GM23338 (cell line): ENCODE data around the gene CTNNA2. TPM values are rescaled to one million over a fixed set of nuclear protein-coding genes. Genes with fewer than 3 reads are reported as not detected.

ENCODE experiments used
- ATAC-seq: fragments of 200-7000 bp; cut with Tn5 transposase; 3 replicates; pipeline ENCODE4 v1.9.1; 2020
- DNase-seq: peaks from one replicate; pipeline ENCODE4 v3.0.0-alpha.2; 2015; ENCODE audit warnings: low spot score
- H2AFZ ChIP-seq: fragments of 200-600 bp; sonication (generic); 2 replicates; pipeline ENCODE4 v1.8.0; 2016; ENCODE audit warnings: antibody characterized with exemption, mild to moderate bottlenecking, moderate library complexity
- H3F3A ChIP-seq: fragments of 200-600 bp; sonication (generic); replicated peaks from 2 replicates; pipeline ENCODE4 v1.8.0; 2017; ENCODE audit warnings: antibody characterized with exemption, mixed run types, low read depth
- H3K27ac ChIP-seq: fragments of 200-600 bp; sonication (generic); 2 replicates; pipeline ENCODE4 v1.6.1; 2016; ENCODE audit warnings: low read depth
- H3K27me3 ChIP-seq: fragments of 200-600 bp; sonication (generic); 2 replicates; pipeline ENCODE4 v1.8.0; 2016; ENCODE audit warnings: mild to moderate bottlenecking, mixed run types, moderate library complexity; ENCODE audit not compliant: insufficient read depth
- H3K36me3 ChIP-seq: fragments of 200-600 bp; sonication (generic); 2 replicates; pipeline ENCODE4 v1.8.0; 2016; ENCODE audit warnings: mild to moderate bottlenecking; ENCODE audit not compliant: insufficient read depth
- H3K4me1 ChIP-seq: fragments of 200-600 bp; sonication (generic); 2 replicates; pipeline ENCODE4 v1.8.0; 2016; ENCODE audit warnings: mild to moderate bottlenecking, moderate library complexity; ENCODE audit not compliant: insufficient read depth
- H3K4me2 ChIP-seq: fragments of 200-600 bp; sonication (generic); 2 replicates; pipeline ENCODE4 v1.7.1; 2017; ENCODE audit warnings: mixed run types
- H3K4me3 ChIP-seq: fragments of 200-600 bp; sonication (generic); 2 replicates; pipeline ENCODE4 v1.6.1; 2016; ENCODE audit warnings: mixed run types
- H3K79me2 ChIP-seq: fragments of 200-600 bp; sonication (generic); replicated peaks from 2 replicates; pipeline ENCODE4 v1.8.0; 2017; ENCODE audit warnings: mild to moderate bottlenecking; ENCODE audit not compliant: insufficient read depth
- H3K9me2 ChIP-seq: fragments of 200-600 bp; sonication (generic); 2 replicates; pipeline ENCODE4 v1.8.0; 2017; ENCODE audit not compliant: insufficient read depth
- H4K20me1 ChIP-seq: fragments of 200-600 bp; sonication (generic); replicated peaks from 2 replicates; pipeline ENCODE4 v1.8.0; 2017; ENCODE audit warnings: mild to moderate bottlenecking; ENCODE audit not compliant: insufficient read depth
- H3K27ac Mint-ChIP-seq: 2 replicates; pipeline ENCODE4 v1.8.0; 2020; ENCODE audit warnings: inconsistent platforms, mild to moderate bottlenecking, moderate library complexity, mixed read lengths
- H3K27me3 Mint-ChIP-seq: 3 replicates; pipeline ENCODE4 v1.8.0; 2022; ENCODE audit warnings: low read depth, mild to moderate bottlenecking, moderate library complexity, mixed read lengths, inconsistent platforms; ENCODE audit not compliant: insufficient read depth, poor library complexity
- H3K36me3 Mint-ChIP-seq: 3 replicates; pipeline ENCODE4 v1.8.0; 2021; ENCODE audit warnings: low read depth, mild to moderate bottlenecking, inconsistent platforms, moderate library complexity, mixed read lengths
- H3K4me1 Mint-ChIP-seq: 3 replicates; pipeline ENCODE4 v1.8.0; 2020; ENCODE audit warnings: mild to moderate bottlenecking, inconsistent platforms, mixed read lengths
- H3K4me3 Mint-ChIP-seq: 3 replicates; pipeline ENCODE4 v1.8.0; 2021; ENCODE audit warnings: moderate library complexity, mild to moderate bottlenecking, inconsistent platforms, mixed read lengths
- H3K9me3 Mint-ChIP-seq: 3 replicates; pipeline ENCODE4 v1.8.0; 2020; ENCODE audit warnings: moderate library complexity, mild to moderate bottlenecking, inconsistent platforms, mixed read lengths
- CREB1 ChIP-seq: fragments of 250-450 bp; sonication (Bioruptor Pico); IDR thresholded peaks from 2 replicates; pipeline ENCODE4 v1.5.0; 2020; ENCODE audit warnings: low read depth, mild to moderate bottlenecking, moderate library complexity
- JUNB ChIP-seq: IDR thresholded peaks from one replicate; pipeline ENCODE4 v1.6.1; 2016; ENCODE audit warnings: antibody characterized with exemption; ENCODE audit not compliant: unreplicated experiment
- STAT1 ChIP-seq: IDR thresholded peaks from one replicate; pipeline ENCODE4 v1.6.1; 2016; ENCODE audit warnings: antibody characterized with exemption; ENCODE audit not compliant: unreplicated experiment
- ZNF331 ChIP-seq: fragments of 250-450 bp; sonication (Bioruptor Pico); IDR thresholded peaks from 2 replicates; pipeline ENCODE4 v1.5.0; 2020; ENCODE audit warnings: low read depth, mild to moderate bottlenecking, moderate library complexity
- ZNF462 ChIP-seq: fragments of 250-450 bp; sonication (Bioruptor Pico); IDR thresholded peaks from 2 replicates; pipeline ENCODE4 v1.5.0; 2020; ENCODE audit warnings: mild to moderate bottlenecking, moderate library complexity
- polyA plus RNA-seq: library from polyadenylated mRNA; unstranded; fragments of >200 nt; fragmentation: Nextera tagmentation; extraction: Ambion mirVana; gene quantifications from 2 replicates; pipeline ENCODE4 v1.2.1, GENCODE V29; 2016
- total RNA-seq: library from RNA; depleted of rRNA; stranded (reverse); fragments of >200 nt; shearing (Covaris generic); gene quantifications from 2 replicates; pipeline ENCODE4 v1.2.3, GENCODE V29; 2014
- TF ChIP-seq, protein P1 (sequence below), 2 experiments: fragments of 200-600 bp in 1 of 2; sonication (generic) in 1 of 2; conservative IDR thresholded peaks; 2 replicates each; pipeline versions ENCODE4 v1.5.1 to v1.6.1; 2016 to 2017; ENCODE audit warnings: antibody characterized with exemption in 2 of 2, low read depth in 2 of 2, mild to moderate bottlenecking in 2 of 2, moderate library complexity in 1 of 2

CTNNA2 gene
- total and polyA plus RNA-seq, 2 experiments from 2014 or later: 6.4 to 15.6 TPM

- H3K27ac Mint-ChIP-seq: no peak overlapping the region
- no peak for TF ChIP-seq CREB1 (CRISPR knock-in tag)
- no peak for TF ChIP-seq JUNB
- TF ChIP-seq, protein P1, sequence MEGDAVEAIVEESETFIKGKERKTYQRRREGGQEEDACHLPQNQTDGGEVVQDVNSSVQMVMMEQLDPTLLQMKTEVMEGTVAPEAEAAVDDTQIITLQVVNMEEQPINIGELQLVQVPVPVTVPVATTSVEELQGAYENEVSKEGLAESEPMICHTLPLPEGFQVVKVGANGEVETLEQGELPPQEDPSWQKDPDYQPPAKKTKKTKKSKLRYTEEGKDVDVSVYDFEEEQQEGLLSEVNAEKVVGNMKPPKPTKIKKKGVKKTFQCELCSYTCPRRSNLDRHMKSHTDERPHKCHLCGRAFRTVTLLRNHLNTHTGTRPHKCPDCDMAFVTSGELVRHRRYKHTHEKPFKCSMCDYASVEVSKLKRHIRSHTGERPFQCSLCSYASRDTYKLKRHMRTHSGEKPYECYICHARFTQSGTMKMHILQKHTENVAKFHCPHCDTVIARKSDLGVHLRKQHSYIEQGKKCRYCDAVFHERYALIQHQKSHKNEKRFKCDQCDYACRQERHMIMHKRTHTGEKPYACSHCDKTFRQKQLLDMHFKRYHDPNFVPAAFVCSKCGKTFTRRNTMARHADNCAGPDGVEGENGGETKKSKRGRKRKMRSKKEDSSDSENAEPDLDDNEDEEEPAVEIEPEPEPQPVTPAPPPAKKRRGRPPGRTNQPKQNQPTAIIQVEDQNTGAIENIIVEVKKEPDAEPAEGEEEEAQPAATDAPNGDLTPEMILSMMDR (conservative IDR thresholded peaks at IDR 0.05; ENCODE audit: low read depth in 2 of 2): peak in 1 of 2 experiments; percentile 24; a peak in 3 of 4 replicates
- no peak for TF ChIP-seq STAT1
- TF ChIP-seq ZNF331 (CRISPR knock-in tag): no peak
- no peak for TF ChIP-seq ZNF462
- Histone ChIP-seq H3K27me3 (no peaks in the 10 kb centered on the region), H3K36me3 (no peaks in the 10 kb centered on the region), H3K79me2 (no peaks in the 10 kb centered on the region), H3K4me3 (no peak overlapping the region), H3K9me2 (0 out of 2 replicates have a peak, but pooled peaks cover 7% of the 10 kb centered on the region), H4K20me1 (no peaks in the 10 kb centered on the region), H3K4me2 (no peak overlapping the region), H3F3A (no peaks in the 10 kb centered on the region), H3K4me1 (peaks cover 3% of the 10 kb centered on the region; the same call in 1 of the 2 replicates), H2AFZ (no peak overlapping the region), H3K27ac (no peak overlapping the region)
- H3K36me3 Mint-ChIP-seq: no peaks in the 10 kb centered on the region; the same call in 2 of the 3 replicates
- ATAC-seq (peak; percentile 64), DNase-seq (peak; percentile 57)
- H3K27me3 Mint-ChIP-seq: no peaks in the 10 kb centered on the region
- no peak overlapping the region for H3K4me3 Mint-ChIP-seq
- H3K4me1 Mint-ChIP-seq: peaks cover 6% of the 10 kb centered on the region; the same call in 2 of the 3 replicates
- H3K9me3 Mint-ChIP-seq: no peaks in the 10 kb centered on the region
Observed at GRCh38 chr2:79580175-79580574, 67.3 kb downstream of the CTNNA2 start.
